ENCODE results near the gene HPCAL1. TPM values are rescaled to one million over a fixed set of nuclear protein-coding genes. Genes with fewer than 3 reads are reported as not detected.

The HPCAL1 gene
- total RNA-seq, 1 donor from 2014 or later = 13.1 TPM

GRCh38 chr2:10321622-10322021, 18.9 kb downstream of the HPCAL1 start:
- H3K4me1 Mint-ChIP-seq (ENCODE audit: low read depth, unreplicated experiment) = peaks cover 5% of the 10 kb centered on the region
- H3K36me3 Mint-ChIP-seq (ENCODE audit: unreplicated experiment) = peaks cover 4% of the 10 kb centered on the region
- TF ChIP-seq, protein P1, sequence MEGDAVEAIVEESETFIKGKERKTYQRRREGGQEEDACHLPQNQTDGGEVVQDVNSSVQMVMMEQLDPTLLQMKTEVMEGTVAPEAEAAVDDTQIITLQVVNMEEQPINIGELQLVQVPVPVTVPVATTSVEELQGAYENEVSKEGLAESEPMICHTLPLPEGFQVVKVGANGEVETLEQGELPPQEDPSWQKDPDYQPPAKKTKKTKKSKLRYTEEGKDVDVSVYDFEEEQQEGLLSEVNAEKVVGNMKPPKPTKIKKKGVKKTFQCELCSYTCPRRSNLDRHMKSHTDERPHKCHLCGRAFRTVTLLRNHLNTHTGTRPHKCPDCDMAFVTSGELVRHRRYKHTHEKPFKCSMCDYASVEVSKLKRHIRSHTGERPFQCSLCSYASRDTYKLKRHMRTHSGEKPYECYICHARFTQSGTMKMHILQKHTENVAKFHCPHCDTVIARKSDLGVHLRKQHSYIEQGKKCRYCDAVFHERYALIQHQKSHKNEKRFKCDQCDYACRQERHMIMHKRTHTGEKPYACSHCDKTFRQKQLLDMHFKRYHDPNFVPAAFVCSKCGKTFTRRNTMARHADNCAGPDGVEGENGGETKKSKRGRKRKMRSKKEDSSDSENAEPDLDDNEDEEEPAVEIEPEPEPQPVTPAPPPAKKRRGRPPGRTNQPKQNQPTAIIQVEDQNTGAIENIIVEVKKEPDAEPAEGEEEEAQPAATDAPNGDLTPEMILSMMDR (IDR thresholded peaks at IDR 0.05; ENCODE audit: partially characterized antibody, unreplicated experiment) = no peak
- peaks cover 2% of the 10 kb centered on the region for H3K27me3 Mint-ChIP-seq (ENCODE audit: unreplicated experiment)
- H3K9me3 Mint-ChIP-seq (ENCODE audit: unreplicated experiment) = peaks cover 5% of the 10 kb centered on the region
- no peak for DNase-seq
- no peak overlapping the region for H3K27ac Mint-ChIP-seq (ENCODE audit: unreplicated experiment)
- H3K4me3 Mint-ChIP-seq (ENCODE audit: unreplicated experiment) = no peak overlapping the region

DNA sequence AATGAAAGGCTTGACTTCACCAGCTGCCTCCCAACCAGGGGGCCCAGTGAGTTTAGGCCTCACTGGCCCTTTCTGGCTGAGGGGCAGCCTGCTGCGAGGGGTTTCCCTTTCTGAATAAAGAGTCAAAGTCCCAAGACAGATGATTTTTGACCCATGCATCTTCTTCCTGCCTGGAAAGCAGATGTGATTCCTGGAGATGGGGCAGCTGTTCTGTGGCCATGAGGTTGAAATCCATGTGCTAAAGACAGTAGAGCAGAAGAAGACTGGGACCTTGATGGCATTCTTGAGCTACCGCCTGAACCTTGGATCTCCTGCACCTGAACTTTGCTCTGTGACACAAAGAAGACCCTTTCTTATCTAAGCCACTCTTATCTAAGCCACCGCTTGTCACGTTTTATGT, 19.8 kb downstream of the HPCAL1 start:
- H3K27ac Mint-ChIP-seq (ENCODE audit: unreplicated experiment) = no peak overlapping the region
- peaks cover 2% of the 10 kb centered on the region for H3K27me3 Mint-ChIP-seq (ENCODE audit: unreplicated experiment)
- TF ChIP-seq, protein P1 (IDR thresholded peaks at IDR 0.05; ENCODE audit: partially characterized antibody, unreplicated experiment) = no peak
- no peak overlapping the region for H3K4me3 Mint-ChIP-seq (ENCODE audit: unreplicated experiment)
- peaks cover 9% of the 10 kb centered on the region for H3K4me1 Mint-ChIP-seq (ENCODE audit: low read depth, unreplicated experiment)
- peaks cover 5% of the 10 kb centered on the region for H3K9me3 Mint-ChIP-seq (ENCODE audit: unreplicated experiment)
- no peak for DNase-seq
- peaks cover 4% of the 10 kb centered on the region for H3K36me3 Mint-ChIP-seq (ENCODE audit: unreplicated experiment)

- Mint-ChIP-seq H3K36me3 (ENCODE audit: unreplicated experiment) (peaks cover 4% of the 10 kb centered on the region), H3K9me3 (ENCODE audit: unreplicated experiment) (peaks cover 5% of the 10 kb centered on the region), H3K4me3 (ENCODE audit: unreplicated experiment) (no peak overlapping the region), H3K27me3 (ENCODE audit: unreplicated experiment) (peaks cover 2% of the 10 kb centered on the region), H3K27ac (ENCODE audit: unreplicated experiment) (no peak overlapping the region), H3K4me1 (ENCODE audit: low read depth, unreplicated experiment) (peaks cover 9% of the 10 kb centered on the region)
- no peak for DNase-seq
- TF ChIP-seq, protein P1 (IDR thresholded peaks at IDR 0.05; ENCODE audit: partially characterized antibody, unreplicated experiment) = no peak
Observed at GRCh38 chr2:10322973-10323372, 20.3 kb downstream of the HPCAL1 start.

GRCh38 chr2:10323535-10323934, 20.8 kb downstream of the HPCAL1 start:
- Mint-ChIP-seq H3K27me3 (ENCODE audit: unreplicated experiment) (peaks cover 2% of the 10 kb centered on the region), H3K36me3 (ENCODE audit: unreplicated experiment) (peaks cover 4% of the 10 kb centered on the region), H3K4me1 (ENCODE audit: low read depth, unreplicated experiment) (peaks cover 9% of the 10 kb centered on the region), H3K4me3 (ENCODE audit: unreplicated experiment) (no peak overlapping the region), H3K27ac (ENCODE audit: unreplicated experiment) (no peak overlapping the region), H3K9me3 (ENCODE audit: unreplicated experiment) (peaks cover 5% of the 10 kb centered on the region)
- TF ChIP-seq, protein P1 (IDR thresholded peaks at IDR 0.05; ENCODE audit: partially characterized antibody, unreplicated experiment) = no peak
- DNase-seq = no peak

DNA sequence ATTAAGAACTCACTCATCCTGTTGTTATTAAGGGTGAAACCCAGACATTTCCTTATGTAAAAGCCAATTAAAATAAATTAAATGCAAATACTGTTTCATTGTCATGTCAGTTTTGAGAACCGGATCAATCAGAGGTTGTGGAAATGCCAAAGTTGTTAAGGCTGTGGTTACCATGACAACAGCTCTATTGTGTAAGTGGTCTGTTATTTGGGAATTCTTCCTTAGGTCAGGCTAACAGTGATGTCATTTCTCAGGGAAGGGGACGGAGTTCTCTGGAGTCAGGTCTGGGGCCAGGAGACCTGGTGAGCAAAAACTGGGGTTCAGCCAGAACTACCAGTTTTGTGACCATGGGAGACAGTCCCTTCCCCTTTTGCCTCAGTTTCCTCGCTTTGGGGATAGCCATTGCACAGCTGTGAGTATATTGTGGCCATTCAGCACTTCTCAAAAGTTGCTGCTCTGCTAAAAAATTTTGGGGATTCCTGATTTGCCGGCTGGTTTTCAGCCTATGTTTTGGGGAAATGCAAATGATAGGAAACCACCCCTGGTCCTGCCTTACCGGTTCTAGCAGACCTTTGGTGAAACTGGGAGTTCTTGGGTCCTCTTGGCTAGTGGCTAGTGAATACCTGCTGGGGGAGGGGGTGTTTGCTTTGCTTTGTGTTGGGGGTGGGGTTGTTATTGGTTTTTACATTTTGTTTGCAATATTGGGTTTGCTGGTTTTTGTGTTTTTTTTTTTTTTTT, 21.6 kb downstream of the HPCAL1 start:
- DNase-seq = no peak
- H3K27ac Mint-ChIP-seq (ENCODE audit: unreplicated experiment) = no peak overlapping the region
- peaks cover 9% of the 10 kb centered on the region for H3K4me1 Mint-ChIP-seq (ENCODE audit: low read depth, unreplicated experiment)
- peaks cover 4% of the 10 kb centered on the region for H3K36me3 Mint-ChIP-seq (ENCODE audit: unreplicated experiment)
- TF ChIP-seq, protein P1 (IDR thresholded peaks at IDR 0.05; ENCODE audit: partially characterized antibody, unreplicated experiment) = no peak
- peaks cover 2% of the 10 kb centered on the region for H3K27me3 Mint-ChIP-seq (ENCODE audit: unreplicated experiment)
- no peak overlapping the region for H3K4me3 Mint-ChIP-seq (ENCODE audit: unreplicated experiment)
- peaks cover 5% of the 10 kb centered on the region for H3K9me3 Mint-ChIP-seq (ENCODE audit: unreplicated experiment)

All from glutamatergic neuron (in vitro differentiated cells).